ENCODE data around the gene EPHB4.

- no peak for TF ChIP-seq CTCF (conservative IDR thresholded peaks at IDR 0.05; ENCODE audit: low read depth in 2 of 2)
- no peak for TF ChIP-seq CREB1 (CRISPR knock-in tag; IDR thresholded peaks at IDR 0.05; ENCODE audit: low read depth)
- no peak for TF ChIP-seq EZH2phosphoT487 (IDR thresholded peaks at IDR 0.05; ENCODE audit: unreplicated experiment)
Observed at GRCh38 chr7:100804681-100805431, 22.5 kb downstream of the EPHB4 start.

Data from GM23338 (cell line).